ENCODE measurements around the gene NSUN5.

DNA sequence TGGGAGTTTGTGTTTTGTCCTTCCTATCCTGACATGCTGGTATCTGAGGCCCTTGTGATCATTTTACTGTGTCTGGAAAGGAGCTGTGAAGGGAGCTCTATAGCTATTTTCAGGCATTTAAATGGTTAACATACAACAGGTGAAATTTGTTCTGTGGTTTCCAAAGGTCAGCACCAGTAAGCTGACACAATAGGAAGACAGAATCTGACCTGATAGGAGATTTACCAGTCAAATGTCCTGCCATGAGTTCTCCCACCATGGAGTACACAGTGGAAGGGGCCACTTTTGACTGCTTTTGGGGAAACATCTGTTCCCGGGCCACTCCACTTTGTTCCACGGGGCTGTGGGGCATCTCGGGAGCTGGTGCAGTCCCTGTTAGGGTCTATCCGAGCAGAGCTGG lies 36.9 kb upstream of the NSUN5 start:
- TF ChIP-seq, protein P1, sequence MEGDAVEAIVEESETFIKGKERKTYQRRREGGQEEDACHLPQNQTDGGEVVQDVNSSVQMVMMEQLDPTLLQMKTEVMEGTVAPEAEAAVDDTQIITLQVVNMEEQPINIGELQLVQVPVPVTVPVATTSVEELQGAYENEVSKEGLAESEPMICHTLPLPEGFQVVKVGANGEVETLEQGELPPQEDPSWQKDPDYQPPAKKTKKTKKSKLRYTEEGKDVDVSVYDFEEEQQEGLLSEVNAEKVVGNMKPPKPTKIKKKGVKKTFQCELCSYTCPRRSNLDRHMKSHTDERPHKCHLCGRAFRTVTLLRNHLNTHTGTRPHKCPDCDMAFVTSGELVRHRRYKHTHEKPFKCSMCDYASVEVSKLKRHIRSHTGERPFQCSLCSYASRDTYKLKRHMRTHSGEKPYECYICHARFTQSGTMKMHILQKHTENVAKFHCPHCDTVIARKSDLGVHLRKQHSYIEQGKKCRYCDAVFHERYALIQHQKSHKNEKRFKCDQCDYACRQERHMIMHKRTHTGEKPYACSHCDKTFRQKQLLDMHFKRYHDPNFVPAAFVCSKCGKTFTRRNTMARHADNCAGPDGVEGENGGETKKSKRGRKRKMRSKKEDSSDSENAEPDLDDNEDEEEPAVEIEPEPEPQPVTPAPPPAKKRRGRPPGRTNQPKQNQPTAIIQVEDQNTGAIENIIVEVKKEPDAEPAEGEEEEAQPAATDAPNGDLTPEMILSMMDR (IDR thresholded peaks at IDR 0.05) = no peak
- TF ChIP-seq, protein P2, sequence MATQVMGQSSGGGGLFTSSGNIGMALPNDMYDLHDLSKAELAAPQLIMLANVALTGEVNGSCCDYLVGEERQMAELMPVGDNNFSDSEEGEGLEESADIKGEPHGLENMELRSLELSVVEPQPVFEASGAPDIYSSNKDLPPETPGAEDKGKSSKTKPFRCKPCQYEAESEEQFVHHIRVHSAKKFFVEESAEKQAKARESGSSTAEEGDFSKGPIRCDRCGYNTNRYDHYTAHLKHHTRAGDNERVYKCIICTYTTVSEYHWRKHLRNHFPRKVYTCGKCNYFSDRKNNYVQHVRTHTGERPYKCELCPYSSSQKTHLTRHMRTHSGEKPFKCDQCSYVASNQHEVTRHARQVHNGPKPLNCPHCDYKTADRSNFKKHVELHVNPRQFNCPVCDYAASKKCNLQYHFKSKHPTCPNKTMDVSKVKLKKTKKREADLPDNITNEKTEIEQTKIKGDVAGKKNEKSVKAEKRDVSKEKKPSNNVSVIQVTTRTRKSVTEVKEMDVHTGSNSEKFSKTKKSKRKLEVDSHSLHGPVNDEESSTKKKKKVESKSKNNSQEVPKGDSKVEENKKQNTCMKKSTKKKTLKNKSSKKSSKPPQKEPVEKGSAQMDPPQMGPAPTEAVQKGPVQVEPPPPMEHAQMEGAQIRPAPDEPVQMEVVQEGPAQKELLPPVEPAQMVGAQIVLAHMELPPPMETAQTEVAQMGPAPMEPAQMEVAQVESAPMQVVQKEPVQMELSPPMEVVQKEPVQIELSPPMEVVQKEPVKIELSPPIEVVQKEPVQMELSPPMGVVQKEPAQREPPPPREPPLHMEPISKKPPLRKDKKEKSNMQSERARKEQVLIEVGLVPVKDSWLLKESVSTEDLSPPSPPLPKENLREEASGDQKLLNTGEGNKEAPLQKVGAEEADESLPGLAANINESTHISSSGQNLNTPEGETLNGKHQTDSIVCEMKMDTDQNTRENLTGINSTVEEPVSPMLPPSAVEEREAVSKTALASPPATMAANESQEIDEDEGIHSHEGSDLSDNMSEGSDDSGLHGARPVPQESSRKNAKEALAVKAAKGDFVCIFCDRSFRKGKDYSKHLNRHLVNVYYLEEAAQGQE (IDR thresholded peaks at IDR 0.05; ENCODE audit: insufficient read depth in 1 of 2, low read depth in 2 of 2, low read length in 1 of 2) = no peak
- no peak for TF ChIP-seq SIN3A (IDR thresholded peaks at IDR 0.05; ENCODE audit: borderline replicate concordance, insufficient read depth, low read depth, low read length)
